NCI-H510A treated with DMSO at 0.1 percent for 48 hours (cell line): ENCODE data around the gene KLHL29.

Experiments used
- DNase-seq: peaks from one replicate; lab custom pipeline; 2025; lab: John Stamatoyannopoulos, UW

KLHL29 gene

GRCh38 chr2:23550553-23550952, 165.6 kb downstream of the KLHL29 start:
- no peak for DNase-seq

DNA sequence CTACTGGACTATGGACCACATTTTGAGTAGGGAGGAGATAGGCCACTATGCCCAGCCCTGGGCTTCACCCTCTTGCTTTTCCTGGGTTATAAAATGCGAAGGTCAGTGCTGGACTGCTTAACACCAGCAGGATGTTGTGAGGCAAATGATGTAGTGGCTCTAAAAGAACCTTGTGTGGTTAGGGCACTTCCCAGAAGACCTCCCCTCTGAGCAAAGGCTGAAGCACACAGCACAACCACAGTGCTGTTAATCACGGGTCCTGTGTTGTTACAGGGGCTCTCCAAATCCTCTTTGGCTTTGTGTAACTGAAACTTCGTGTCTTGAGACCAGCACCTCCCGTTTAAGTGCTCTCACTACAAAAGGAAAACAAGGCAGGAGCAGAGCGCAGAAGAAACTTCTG, 166.9 kb downstream of the KLHL29 start:
- DNase-seq = no peak

- DNase-seq = no peak
Measured at GRCh38 chr2:23553561-23553960, 168.6 kb downstream of the KLHL29 start.

GRCh38 chr2:23554054-23554697, 169.2 kb downstream of the KLHL29 start:
- no peak for DNase-seq

- DNase-seq = no peak
Measured at GRCh38 chr2:23555944-23556343, 171.0 kb downstream of the KLHL29 start.

DNA sequence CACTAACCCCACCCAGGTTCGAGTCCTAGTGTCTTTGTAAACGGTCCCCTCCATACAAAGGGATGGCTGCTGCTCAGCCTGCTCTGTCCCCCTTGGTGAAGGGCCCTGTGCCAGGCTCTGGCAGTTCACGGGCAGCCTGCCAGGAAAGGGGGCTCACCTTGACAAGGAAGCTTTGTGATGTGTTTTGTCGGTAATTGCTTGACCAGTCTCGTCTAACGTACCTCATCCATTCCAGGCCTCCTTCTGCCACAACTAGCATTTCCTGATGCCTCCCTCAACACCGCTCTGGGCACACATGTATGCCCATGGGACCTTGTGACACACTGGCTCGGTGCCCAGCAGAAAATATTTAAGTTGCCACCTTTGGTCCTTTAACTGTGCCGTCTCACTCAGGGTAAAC, 171.9 kb downstream of the KLHL29 start:
- no peak for DNase-seq

GRCh38 chr2:23557455-23557854, 172.5 kb downstream of the KLHL29 start:
- DNase-seq = no peak

DNA sequence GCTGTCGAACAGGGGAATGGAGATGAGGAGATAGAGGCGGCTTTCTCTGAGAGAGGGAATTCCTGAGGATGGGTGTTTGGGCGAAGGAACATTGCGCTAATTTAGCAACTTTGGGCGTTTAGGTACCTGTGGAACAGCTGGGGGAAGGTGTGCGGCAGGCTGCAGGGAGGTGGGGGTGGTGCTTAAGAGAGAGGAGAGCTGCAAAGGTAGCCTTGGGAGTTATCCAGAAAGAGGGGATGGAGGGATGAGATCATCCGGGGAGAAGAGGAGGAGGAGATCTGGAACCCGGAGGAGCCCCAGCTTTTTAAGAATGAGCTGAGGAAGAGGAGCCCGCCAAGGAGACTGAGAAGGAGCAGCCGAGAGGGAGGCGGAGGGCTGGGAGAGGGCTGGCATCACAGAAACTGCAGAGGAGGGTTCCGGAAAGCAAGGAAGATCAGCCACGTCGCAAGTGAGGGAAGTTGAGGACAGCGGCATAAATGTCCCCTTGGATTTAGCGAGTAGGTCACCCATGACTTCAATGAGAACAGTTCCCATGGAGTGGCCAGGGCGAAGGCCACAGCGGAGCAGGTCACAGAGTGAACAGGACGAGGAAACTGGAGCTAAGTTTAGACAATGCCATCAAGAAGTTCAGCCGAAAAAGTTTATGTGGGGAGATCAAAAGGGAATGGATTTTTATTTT, 174.7 kb downstream of the KLHL29 start:
- no peak for DNase-seq

DNA sequence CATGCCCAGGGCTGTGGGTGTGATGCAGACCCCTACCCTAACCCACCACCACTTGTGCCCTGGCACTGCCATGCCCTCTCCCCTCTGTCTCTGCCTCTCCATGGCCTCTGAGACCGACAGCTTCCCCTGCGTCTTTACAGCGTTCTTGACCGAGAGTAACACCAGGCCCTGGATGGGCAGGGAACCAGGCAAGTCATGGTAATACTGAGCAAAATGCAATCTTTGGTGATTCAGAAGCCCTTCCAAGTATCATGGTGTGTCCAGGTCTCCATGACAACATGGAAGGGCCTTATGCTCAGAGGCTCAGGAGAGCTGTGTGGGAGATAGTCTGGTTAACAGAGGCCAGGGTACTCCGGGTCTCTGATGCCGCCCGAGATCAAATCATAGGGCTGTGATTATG, 176.1 kb downstream of the KLHL29 start:
- DNase-seq = no peak

- DNase-seq = no peak
Measured at GRCh38 chr2:23561544-23561943, 176.6 kb downstream of the KLHL29 start.

DNA sequence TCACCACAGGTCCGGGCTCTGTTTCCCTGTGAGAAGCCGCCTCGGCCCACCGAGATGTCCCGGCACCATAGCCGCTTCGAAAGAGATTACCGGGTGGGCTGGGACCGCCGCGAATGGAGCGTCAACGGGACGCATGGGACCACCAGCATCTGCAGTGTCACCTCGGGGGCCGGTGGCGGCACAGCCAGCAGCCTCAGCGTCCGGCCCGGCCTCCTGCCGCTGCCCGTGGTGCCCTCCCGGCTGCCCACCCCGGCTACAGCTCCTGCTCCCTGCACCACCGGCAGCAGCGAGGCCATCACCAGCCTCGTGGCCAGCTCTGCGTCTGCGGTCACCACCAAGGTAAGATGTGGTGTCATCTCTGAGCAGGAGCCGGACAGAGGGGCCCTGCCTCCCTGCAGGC, 177.2 kb downstream of the KLHL29 start:
- DNase-seq = no peak

- DNase-seq = no peak
Measured at GRCh38 chr2:23563151-23563550, 178.2 kb downstream of the KLHL29 start.

DNA sequence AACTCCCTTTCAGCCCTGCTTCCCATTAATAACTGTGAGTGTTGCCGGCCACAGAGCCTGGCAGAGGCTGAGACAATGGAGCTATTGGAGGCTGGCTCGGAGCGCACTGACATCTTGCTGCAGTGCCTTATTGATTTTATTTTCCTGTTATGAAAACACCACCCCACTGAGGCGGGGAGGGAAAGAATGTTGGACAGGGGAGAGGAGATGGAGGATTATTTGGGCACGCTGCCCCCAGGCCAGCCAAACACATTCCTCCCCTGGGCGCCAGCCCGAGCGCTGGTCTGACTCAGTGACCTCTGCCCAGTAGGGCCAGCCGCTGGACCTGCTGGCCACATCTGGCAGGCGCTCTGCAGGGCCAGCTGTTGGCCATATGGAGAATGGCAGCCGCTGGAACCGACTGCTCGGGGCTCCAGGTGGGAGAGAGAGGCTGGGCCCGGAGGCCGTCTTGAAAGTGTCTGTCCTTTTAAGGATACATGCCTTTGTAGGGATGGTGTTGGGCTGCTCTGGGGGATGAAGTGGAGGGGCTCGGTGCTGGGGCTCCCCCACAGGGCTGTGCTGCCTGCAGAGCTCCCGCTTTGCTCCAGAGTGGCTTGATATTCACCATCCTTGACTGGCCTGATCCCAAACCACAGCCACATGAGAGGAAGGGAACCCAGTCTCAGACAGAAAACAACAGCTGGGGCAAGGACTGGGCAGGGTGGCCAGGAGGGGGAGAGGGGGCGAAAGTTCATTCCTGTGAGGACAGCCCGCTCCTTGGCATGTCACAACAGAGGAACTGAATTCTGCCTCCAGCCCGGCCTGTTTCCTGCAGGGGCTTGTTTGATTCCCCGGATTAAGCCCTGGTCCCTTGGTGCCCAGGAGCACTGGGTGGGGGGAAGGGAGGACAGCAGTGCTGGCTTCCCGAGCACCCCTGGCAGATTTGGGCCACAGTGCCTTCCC, 179.0 kb downstream of the KLHL29 start:
- DNase-seq = no peak

- no peak for DNase-seq
Measured at GRCh38 chr2:23564615-23564960, 179.6 kb downstream of the KLHL29 start.

DNA sequence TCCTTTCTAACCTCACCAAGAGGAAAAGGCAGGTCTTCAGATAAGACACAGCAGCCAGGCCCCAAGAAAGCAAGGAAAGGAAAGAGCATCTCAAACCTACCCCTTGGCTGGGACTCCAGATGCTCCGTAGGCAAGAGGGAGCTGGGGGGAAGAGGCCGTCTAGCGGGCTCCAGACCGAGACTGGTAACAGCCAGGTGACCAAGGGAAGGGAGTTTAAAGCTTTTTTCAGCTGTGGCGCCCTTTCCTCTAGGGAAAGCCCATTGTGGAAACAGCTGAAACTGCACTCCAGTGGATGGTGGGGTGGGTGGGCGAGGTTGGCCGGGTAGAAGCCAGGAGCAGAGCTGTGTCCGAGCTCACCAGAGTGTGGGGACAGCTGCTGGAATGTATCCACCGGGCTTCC, 180.4 kb downstream of the KLHL29 start:
- no peak for DNase-seq

DNA sequence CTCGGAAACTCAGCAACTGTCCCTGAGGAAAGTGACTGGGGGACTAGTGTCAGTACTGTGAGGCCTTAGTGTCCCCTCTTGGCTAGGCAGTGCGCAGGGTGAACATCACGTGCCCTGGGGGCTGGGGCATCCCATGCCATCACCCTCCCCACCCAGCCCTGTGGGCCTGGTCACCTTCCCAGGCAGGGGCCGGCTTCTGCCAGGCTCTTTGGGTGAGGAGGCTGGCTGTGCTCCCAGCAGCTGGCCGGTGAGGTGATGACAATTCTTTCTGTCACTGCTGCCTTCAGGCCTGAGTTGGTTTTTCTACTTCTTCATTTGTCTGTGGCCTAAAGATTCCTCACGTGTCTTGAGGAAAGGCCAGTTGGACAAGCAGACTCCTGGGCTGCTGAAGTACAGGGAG, 180.8 kb downstream of the KLHL29 start:
- no peak for DNase-seq

DNA sequence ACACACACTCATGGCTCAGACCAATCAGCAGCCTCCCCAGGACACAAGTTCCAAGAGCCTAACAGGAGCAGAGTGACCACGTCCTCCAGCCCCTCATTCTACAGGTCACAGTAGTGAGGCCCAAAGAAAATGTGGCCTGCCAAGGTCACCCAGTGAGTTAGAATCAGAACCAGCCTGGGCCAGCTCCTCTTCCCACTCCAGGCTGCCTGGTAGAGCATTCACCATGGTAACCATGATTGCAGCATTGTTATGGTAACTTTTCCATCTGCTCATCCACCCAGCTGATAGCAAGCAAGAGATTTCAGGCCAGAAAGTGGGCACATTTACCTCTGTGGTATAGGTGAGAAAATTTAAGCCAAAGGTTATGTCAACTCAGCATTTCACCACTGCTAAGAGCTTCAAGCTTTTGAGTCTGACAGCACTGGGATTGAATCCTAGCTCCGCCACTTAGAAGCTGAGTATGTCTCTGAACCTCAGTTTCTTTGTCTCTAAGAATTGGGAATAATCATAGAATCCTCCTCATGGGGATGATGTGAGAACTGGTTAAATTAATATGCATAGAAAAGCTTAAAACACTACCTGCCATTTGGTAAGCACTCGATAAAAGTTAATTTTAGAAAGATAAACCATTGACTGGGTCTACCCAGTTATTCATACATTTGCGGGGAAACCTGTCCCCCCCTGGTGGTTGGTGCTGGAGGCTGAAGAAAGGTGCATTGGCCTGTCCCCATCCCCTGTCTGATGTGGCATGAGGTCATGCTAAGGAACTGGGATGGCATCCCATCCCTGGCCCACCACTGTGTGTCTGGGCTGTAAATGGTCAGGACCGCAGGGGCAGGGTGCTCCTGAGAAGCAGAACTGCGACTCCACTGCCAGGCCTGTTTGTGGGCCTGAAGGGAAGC, 181.5 kb downstream of the KLHL29 start:
- DNase-seq = no peak

- DNase-seq = no peak
Measured at GRCh38 chr2:23567161-23567756, 182.3 kb downstream of the KLHL29 start.

GRCh38 chr2:23568211-23568610, 183.2 kb downstream of the KLHL29 start:
- no peak for DNase-seq

DNA sequence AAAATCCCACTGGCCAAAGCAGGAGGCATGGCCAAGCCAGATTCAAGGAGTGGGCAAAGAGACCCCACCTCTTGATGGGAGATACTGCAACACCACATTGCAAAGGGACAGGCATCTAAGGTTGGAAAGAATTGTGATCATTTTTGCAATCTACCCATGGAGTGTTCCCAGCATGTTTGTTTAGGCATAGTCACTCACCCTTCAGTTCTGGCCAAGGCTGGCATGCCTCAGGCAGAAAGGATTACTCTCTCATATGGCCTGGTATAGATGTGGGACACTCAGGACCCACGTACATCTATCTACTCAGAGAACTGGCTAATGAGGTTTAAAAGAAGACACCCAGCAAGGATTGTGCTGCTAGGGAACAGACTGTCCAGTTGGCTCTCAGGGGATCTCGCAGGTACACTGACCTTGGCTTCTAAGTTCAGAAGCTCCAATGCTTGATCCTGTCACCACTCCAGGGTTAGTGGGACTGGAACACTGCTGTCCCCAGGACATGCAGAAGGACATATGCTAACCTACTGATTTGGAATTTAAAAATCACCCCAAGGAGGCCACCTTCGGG, 183.7 kb downstream of the KLHL29 start:
- no peak for DNase-seq

GRCh38 chr2:23569761-23570365, 184.9 kb downstream of the KLHL29 start:
- DNase-seq = no peak
